ENCODE data around the gene PDE10A.

PDE10A gene

GRCh38 chr6:165662749-165663376 lies at the start of gene PDE10A:
Gene PDE10A (minus strand): TSS chr6:165663241. CDS start chr6:165662811, 430 bp downstream.
- DNase-seq = no peak

GRCh38 chr6:165708985-165709576 lies 46.0 kb upstream of the PDE10A start:
- no peak for DNase-seq

DNA sequence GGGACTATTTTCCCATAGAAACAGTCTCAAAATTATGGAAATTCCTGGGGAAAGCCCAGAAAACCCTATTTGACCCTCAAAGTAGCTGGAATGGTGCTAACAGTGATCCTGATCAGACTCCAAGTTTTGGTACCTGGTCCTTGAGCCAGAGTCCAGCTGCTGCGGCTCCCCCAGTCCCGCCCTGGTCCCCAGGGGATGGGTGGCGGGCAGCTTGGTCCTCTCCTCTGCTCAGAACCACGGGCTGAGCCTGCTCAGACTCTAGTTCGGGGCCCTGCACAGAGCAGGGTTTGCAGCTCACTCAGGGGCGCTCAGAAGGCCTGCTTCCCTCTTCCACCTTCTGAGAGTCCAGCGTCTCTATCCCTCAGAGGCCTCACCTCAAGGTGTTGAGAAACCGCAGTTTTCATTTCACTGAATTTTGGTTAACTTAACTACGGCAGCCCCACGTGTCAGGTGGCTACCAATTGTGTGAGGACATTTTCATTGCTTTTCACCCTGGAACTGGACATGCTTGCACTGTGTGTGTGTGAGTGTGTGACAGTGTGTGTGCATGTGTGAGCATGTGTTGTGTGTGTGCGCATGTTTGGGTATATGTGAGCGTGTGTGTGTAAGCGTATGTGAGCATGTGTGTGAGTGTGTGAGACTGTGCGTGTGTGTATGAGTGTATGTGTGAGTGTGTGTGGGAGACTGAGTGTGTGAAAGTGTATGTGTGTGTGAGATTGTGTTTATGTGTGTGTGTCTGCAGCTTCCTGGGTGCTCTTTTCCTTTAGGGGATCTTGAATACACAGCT lies 44.2 kb upstream of the PDE10A start:
- DNase-seq = no peak

DNA sequence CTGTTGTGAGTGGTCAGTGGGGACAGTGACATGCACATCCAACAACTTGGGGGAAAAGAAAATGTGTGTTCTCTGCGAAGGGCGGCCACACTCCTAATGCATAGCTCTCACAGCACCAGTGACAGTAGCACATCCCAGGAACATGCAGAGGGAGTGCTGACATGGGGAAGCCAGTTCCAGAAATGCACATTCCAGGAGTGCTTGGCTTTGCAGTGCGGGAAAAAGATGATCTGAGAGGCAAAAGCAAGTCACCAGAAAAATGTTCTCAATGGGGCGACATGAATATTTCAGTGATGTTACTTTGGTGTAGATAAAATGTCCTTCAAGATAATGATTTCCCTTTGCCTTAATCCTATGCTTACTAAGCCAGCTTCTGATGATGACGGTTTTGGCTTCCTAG lies 42.9 kb upstream of the PDE10A start:
- no peak for DNase-seq

DNA sequence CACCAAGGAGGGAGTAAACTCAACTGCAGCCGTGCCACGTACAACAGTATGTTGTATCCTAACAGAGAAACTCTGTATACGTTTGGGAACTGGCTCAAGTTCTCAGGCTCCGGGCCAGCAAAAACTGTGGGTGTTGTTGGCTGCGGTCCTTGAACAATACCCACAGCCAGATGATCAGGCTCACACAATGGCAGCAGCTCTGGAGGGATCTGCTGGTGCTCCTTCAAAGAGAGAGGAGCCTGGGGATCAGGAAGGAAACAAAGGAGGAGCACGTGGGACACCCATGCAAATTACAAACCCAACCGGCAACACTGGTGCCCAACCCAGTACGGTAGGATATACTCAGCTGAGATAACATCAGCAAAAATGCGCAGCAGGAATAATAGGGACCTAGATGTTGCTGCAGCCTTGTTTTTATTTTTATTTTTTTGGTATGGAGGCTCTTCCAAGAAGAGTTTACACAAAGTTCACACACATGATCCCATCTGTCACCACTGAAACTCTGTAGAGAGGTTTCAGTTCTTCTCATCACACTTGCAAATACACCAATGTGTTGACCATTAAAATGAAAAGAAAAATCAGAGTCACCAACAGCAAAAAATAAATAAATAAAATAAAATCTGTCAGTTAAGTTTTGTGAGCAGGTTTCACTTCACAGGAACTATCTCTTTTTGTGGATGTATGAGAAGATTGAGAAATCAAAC lies 41.2 kb upstream of the PDE10A start:
- no peak for DNase-seq

DNA sequence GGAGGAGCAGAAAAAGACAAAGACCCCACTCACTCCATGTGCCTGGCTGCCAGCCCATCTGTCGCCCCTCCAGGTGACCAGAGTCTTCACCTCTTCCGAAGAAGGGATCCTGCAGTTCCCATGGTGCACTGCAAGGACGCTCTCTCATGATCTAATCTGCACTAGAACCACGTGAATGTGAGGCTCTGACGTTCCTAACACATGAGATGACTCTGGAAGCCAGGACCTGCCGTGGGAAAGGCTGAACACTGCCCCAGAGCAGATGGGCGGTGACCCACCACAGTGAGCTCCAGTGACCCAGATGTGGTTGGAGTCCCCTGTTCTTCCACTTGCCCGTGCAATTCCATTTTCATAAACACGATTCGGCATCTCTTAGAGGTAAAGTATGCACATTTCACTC lies 39.6 kb upstream of the PDE10A start:
- DNase-seq = no peak

DNA sequence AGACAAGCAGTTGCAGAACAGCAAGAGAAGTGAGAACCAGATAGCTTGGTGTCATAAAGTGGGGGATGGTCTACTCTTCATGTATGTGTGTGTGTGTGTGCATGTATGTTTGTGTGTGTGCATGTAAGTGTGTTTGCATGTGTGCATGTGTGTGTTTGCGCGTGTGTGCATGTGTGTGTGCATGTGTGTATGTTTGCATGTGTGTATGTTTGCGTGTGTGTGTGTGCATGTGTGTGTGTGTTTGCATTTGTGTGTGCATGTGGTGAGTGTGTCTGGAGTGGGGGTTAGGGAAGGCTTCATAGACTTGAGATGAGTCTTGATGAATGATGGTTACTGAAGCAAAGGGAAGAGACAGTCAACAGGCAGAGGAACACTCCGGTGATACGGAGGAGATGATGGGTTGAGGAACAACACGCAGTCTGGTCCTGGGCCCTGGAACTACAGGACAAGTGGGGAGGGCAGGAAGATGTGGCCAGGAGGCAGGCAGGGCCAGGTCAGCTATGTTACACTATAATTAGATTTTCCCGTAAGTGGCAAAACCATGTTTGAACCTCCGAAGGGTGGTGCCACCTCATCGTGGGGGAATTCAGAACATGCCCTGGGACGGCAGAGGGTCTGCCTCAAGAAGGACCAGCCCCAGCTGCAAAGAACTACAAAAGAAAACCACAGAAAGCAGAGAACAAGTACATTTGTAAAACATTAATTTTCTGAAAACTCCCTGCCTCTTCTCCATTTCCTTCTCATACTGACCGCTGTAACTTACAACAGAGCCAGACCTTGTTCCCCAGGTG lies 38.7 kb upstream of the PDE10A start:
- DNase-seq = no peak

DNA sequence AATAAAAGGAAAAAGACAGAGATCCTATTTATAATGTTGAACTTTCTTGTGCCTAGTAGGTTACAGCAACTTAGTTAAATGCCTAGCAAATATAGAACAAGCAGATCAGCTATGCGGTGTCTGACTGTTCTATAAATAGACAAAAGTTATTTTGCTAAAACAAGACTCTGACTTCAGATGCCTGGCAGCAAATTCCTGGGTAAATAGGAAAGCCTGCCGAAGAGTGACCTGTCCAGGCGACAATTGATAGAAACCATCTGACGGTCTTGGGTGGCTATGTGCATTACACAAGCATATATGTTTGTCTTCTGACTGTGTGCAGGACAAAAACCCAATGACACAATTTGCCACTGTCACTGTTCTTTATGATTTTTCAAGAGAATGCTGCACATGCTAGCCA lies 38.0 kb upstream of the PDE10A start:
- DNase-seq = no peak

DNA sequence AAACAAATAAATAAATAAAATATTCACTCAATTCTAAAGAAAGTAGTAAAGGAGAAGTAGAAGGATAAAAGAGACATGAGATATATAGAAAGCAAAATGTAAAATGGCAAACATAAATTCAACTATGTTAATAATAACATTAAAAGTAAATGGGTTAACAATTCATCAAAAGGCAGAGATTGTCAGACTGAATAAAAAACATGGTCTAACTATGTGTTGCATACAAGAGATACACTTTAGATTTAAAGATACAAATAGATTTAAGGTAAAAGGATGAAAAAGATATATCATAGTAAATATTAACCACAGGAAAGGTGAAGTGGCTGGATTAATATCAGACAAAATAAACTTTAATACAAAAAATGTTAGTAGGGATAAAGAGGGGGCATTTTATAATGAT lies 35.8 kb upstream of the PDE10A start:
- DNase-seq = no peak

DNA sequence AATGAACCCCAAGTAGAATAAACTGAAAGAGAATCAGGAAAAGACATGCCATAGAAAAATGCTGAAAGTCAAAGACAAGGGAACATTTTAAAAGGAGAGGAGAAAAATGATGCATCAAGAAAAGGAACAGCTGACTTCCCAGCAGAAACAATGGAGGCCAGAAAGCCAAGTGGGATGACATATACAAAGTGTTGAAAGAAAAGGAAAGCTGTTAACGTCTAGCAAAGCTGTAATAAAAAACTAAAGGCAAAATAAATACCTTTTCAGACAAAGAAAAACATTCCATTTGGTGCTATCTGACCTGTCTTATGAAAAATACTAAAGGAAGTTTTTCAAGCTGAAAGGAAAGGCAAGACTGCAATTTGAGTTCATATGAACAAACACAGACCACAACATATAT lies 34.1 kb upstream of the PDE10A start:
- no peak for DNase-seq

DNA sequence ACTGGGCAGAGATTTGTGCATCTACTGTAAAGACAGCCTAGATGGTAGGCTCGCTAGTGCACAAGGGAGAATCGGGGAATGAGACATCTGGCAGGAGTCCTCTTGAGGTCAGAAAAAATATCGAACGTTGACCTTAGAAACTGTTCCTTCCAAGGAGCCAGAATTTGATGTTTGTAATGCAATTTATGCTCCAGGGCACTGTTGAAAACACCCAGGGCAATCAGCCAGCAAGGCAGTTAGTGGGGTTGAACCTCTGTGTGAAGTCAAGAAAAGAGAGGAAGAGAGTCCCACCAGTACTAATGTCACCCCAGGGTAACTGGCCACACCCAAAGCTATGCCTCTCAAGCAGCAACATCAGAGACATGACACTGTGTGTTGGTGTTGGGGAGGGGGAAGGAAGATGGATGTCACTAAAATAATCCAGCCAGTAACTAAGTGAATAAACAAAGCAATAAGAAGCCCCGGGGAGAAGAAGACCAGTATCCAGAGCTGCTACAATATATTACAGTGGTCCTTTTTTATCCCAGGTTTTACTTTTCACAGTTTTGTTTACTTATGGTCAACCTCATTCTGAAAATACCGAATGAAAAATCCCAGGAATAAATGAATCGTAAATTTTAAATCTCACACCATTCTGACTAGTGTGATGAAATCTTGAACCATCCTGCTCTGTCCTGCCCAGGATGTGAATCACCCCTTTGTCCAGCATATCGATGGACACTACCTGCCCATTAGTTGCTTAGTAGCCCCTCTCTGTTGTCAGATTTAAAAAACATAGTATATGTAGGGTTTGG lies 32.9 kb upstream of the PDE10A start:
- no peak for DNase-seq

GRCh38 chr6:165694296-165694695 lies 31.3 kb upstream of the PDE10A start:
- DNase-seq = no peak

DNA sequence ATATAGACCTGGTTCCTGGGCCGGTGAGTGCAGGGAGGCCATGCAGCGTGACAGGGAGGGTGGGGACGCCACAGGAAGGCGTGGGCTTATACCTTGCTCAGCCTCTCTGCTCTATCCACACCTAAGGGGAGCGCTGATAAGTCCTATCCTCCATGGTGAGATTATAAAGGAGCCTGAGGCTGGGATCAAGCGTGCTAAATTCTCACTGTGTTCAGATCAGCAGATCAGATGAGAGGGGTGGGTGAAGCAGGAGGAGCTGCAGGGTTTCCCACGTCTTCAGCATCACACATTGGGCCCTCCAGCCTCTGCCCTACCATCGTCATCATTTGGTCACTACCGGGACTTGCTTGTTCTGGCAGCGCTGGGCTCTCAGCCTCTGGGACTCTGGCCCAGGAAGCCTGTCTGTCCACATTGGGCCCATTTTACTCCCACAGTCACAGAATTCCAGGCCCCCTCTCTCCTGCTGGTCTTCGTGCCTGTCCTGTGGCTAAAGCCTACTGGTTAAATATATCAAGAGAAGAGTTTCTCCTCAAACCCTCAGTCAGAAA lies 29.1 kb upstream of the PDE10A start:
- DNase-seq = no peak

GRCh38 chr6:165689699-165690098 lies 26.7 kb upstream of the PDE10A start:
- no peak for DNase-seq

GRCh38 chr6:165686596-165687365 lies 23.7 kb upstream of the PDE10A start:
- no peak for DNase-seq

- no peak for DNase-seq
These were observed 22.3 kb upstream of the PDE10A start for GRCh38 chr6:165685302-165685701.

GRCh38 chr6:165684333-165684732 lies 21.3 kb upstream of the PDE10A start:
- DNase-seq = no peak

GRCh38 chr6:165680975-165681374 lies 17.9 kb upstream of the PDE10A start:
- DNase-seq = no peak

GRCh38 chr6:165679326-165679725 lies 16.3 kb upstream of the PDE10A start:
- no peak for DNase-seq

GRCh38 chr6:165678904-165679303 lies 15.9 kb upstream of the PDE10A start:
- DNase-seq = no peak

- no peak for DNase-seq
These were observed 15.4 kb upstream of the PDE10A start for GRCh38 chr6:165678429-165678828.

Measured in NCI-H187 treated with DMSO at 0.1 percent for 48 hours (cell line).